ENCODE results near the gene TYW5.

- TF ChIP-seq CTCF (IDR thresholded peaks at IDR 0.05), result no peak
- no peak for TF ChIP-seq POLR2A (IDR thresholded peaks at IDR 0.05)
These were observed 24.1 kb upstream of the TYW5 start for GRCh38 chr2:199979398-199979797.

Measured in testis (tissue), 2 donors.